GM19099 (cell line): ENCODE results near the gene MEG3.

ENCODE experiments used
- POLR2A ChIP-seq: IDR thresholded peaks from 3 replicates; pipeline ENCODE4 v1.6.1; 2011; ENCODE audit warnings: low read depth; ENCODE audit not compliant: insufficient read length; ENCODE audit errors: extremely low read depth

The MEG3 gene

GRCh38 chr14:100905166-100905565 lies 79.2 kb downstream of the MEG3 start:
- TF ChIP-seq POLR2A, result no peak

DNA sequence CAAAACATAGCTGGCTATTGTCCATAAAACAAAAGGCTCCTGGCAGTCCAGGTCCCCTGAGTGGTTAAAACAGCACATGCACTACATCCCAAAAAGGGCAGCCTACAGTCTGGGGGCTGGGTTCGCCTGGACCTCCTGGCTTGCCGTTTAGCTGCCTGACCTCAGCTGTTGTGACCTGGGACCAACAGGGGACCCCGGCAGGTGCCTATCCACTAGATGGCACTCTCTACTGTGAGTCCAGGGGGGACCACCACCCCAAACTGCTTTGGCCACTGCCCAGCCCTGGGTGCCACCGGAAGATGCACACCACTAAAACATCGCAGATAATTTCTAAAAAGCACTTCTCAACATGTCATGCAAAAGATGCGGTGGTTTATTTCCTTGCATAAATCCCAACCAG lies 80.5 kb downstream of the MEG3 start:
- TF ChIP-seq POLR2A, result no peak

- TF ChIP-seq POLR2A, result no peak
Observed at GRCh38 chr14:100907240-100907639, 81.3 kb downstream of the MEG3 start.

GRCh38 chr14:100909439-100909838 lies 83.5 kb downstream of the MEG3 start:
- no peak for TF ChIP-seq POLR2A
